Measurements from ENCODE around the gene MTA1.

Gene MTA1

GRCh38 chr14:105446971-105447370, 27.3 kb downstream of the MTA1 start:
- no peak for DNase-seq

GRCh38 chr14:105447651-105448640, 28.3 kb downstream of the MTA1 start:
- DNase-seq: no peak

GRCh38 chr14:105448706-105449111, 29.1 kb downstream of the MTA1 start:
- DNase-seq: peak; percentile 63

GRCh38 chr14:105449276-105450122, 29.9 kb downstream of the MTA1 start:
- no peak for DNase-seq

GRCh38 chr14:105450123-105450505, 30.5 kb downstream of the MTA1 start:
- no peak for DNase-seq

GRCh38 chr14:105450864-105451720, 31.5 kb downstream of the MTA1 start:
- no peak for DNase-seq

- no peak for DNase-seq
Observed at GRCh38 chr14:105452963-105453362, 33.3 kb downstream of the MTA1 start.

GRCh38 chr14:105453847-105454246, 34.2 kb downstream of the MTA1 start:
- no peak for DNase-seq

- no peak for DNase-seq
Observed at GRCh38 chr14:105455086-105455640, 35.5 kb downstream of the MTA1 start.

GRCh38 chr14:105455766-105456660, 36.4 kb downstream of the MTA1 start:
- no peak for DNase-seq

GRCh38 chr14:105456736-105457617, 37.4 kb downstream of the MTA1 start:
- DNase-seq: no peak

- DNase-seq: no peak
Observed at GRCh38 chr14:105458010-105458409, 38.4 kb downstream of the MTA1 start.

- no peak for DNase-seq
Observed at GRCh38 chr14:105458571-105458970, 38.9 kb downstream of the MTA1 start.

GRCh38 chr14:105460116-105460515, 40.5 kb downstream of the MTA1 start:
- DNase-seq: no peak

- no peak for DNase-seq
Observed at GRCh38 chr14:105460616-105461015, 41.0 kb downstream of the MTA1 start.

- DNase-seq: no peak
Observed at GRCh38 chr14:105461903-105462302, 42.3 kb downstream of the MTA1 start.

GRCh38 chr14:105464501-105464900, 44.9 kb downstream of the MTA1 start:
- no peak for DNase-seq

GRCh38 chr14:105465209-105466031, 45.8 kb downstream of the MTA1 start:
- no peak for DNase-seq

GRCh38 chr14:105466531-105467248, 47.1 kb downstream of the MTA1 start:
- DNase-seq: no peak
